Fibroblast of lung (primary cell): ENCODE data around the gene WRAP53. TPM values are rescaled to one million over a fixed set of nuclear protein-coding genes. Genes with fewer than 3 reads are reported as not detected.

ENCODE experiments used
- DNase-seq, 2 donors: peaks; one replicate each; pipeline versions ENCODE4 v3.0.0 to v3.0.0-alpha.2; 2010; ENCODE audit warnings: low read depth in 2 of 2
- H2AFZ ChIP-seq: 2 replicates; pipeline ENCODE4 v1.5.1; 2012; ENCODE audit warnings: low read length, control low read depth, inconsistent platforms
- H3K27ac ChIP-seq: 2 replicates; pipeline ENCODE4 v1.5.1; 2011; ENCODE audit warnings: low read length, control low read depth; ENCODE audit not compliant: insufficient read depth
- H3K27me3 ChIP-seq: 2 replicates; pipeline ENCODE4 v1.5.1; 2011; ENCODE audit warnings: mild to moderate bottlenecking, low read length; ENCODE audit not compliant: control insufficient read depth, insufficient read depth
- H3K36me3 ChIP-seq: 2 replicates; pipeline ENCODE4 v1.5.1; 2011; ENCODE audit warnings: low read length; ENCODE audit not compliant: control insufficient read depth, insufficient read depth
- H3K4me1 ChIP-seq: 2 replicates; pipeline ENCODE4 v1.5.1; 2011; ENCODE audit warnings: low read length; ENCODE audit not compliant: control insufficient read depth, insufficient read depth; ENCODE audit errors: extremely low read depth
- H3K4me2 ChIP-seq: 2 replicates; pipeline ENCODE4 v1.5.1; 2011; ENCODE audit warnings: low read length, control low read depth; ENCODE audit not compliant: insufficient read depth; ENCODE audit errors: extremely low read depth
- H3K4me3 ChIP-seq, 4 experiments: fragments of 200-600 bp in 1 of 4; sonication (generic) in 1 of 4; replicated peaks in 1 of 4; 2 replicates each; pipeline ENCODE4 v1.5.1; 2011 to 2016; ENCODE audit warnings: low read length in 4 of 4, low read depth in 3 of 4, mild to moderate bottlenecking in 3 of 4, control low read depth in 2 of 4, inconsistent platforms in 1 of 4, mixed read lengths in 1 of 4; ENCODE audit not compliant: insufficient read depth in 1 of 4; ENCODE audit errors: control extremely low read depth in 1 of 4
- H3K79me2 ChIP-seq: 2 replicates; pipeline ENCODE4 v1.5.1; 2012; ENCODE audit warnings: mild to moderate bottlenecking, low read length, inconsistent platforms; ENCODE audit not compliant: control insufficient read depth, insufficient read depth
- H3K9ac ChIP-seq: 2 replicates; pipeline ENCODE4 v1.5.1; 2011; ENCODE audit warnings: mild to moderate bottlenecking, low read length, control low read depth; ENCODE audit not compliant: insufficient read depth
- H3K9me3 ChIP-seq: 2 replicates; pipeline ENCODE4 v1.5.1; 2012; ENCODE audit warnings: low read depth, low read length; ENCODE audit not compliant: control insufficient read depth, insufficient read depth
- H4K20me1 ChIP-seq: 2 replicates; pipeline ENCODE4 v1.5.1; 2011; ENCODE audit warnings: low read length; ENCODE audit not compliant: control insufficient read depth, insufficient read depth; ENCODE audit errors: extremely low read depth
- EZH2 ChIP-seq: IDR thresholded peaks from 2 replicates; pipeline ENCODE4 v1.5.1; 2012; ENCODE audit warnings: low read length, control low read depth, mild to moderate bottlenecking; ENCODE audit errors: missing control alignments
- polyA plus RNA-seq, 2 donors: library from polyadenylated mRNA; depleted of rRNA in 1 of 2; stranded (reverse) in 1 of 2; unstranded in 1 of 2; fragments of >200 nt; gene quantifications; 2 replicates each; pipeline ENCODE4 v1.2.1, GENCODE V29; 2011 to 2012; ENCODE audit warnings: missing spikeins in 1 of 2
- total RNA-seq: library from RNA; depleted of rRNA; stranded (reverse); fragments of >200 nt; gene quantifications from 2 replicates; pipeline ENCODE4 v1.2.1, GENCODE V29; 2014
- TF ChIP-seq, protein P1 (sequence below), 2 donors: IDR thresholded peaks in 1 of 2; conservative IDR thresholded peaks in 1 of 2; 1 replicate in 1 of 2; 2 replicates in 1 of 2; pipeline ENCODE4 v1.5.1; 2011 to 2012; ENCODE audit warnings: low read length in 2 of 2, control low read depth in 1 of 2, inconsistent platforms in 1 of 2, low read depth in 1 of 2, mild to moderate bottlenecking in 1 of 2

The WRAP53 gene
- total and polyA plus RNA-seq, 2 donors (not counting 1 experiment from before 2014, with no cell fraction given) = 3.0 to 3.1 TPM

- peak; percentile 5 to 10 for DNase-seq
- Histone ChIP-seq H3K4me2 (no peak overlapping the region), H3K27me3 (peaks cover 18% of the 10 kb centered on the region)
These were observed 31.2 kb upstream of the WRAP53 start for GRCh38 chr17:7656958-7657609.

GRCh38 chr17:7667656-7668406 is 20.4 kb upstream of the WRAP53 start:
- H3K36me3 ChIP-seq = peaks cover 5% of the 10 kb centered on the region
- no peaks in the 10 kb centered on the region for H4K20me1 ChIP-seq
- DNase-seq = no peak

More at GRCh38 chr17:7656958-7657609, 31.2 kb upstream of the WRAP53 start:
- no peak overlapping the region for H3K4me3 ChIP-seq
- no peaks in the 10 kb centered on the region for H3K4me1 ChIP-seq
- H4K20me1 ChIP-seq = no peaks in the 10 kb centered on the region
- TF ChIP-seq, protein P1, sequence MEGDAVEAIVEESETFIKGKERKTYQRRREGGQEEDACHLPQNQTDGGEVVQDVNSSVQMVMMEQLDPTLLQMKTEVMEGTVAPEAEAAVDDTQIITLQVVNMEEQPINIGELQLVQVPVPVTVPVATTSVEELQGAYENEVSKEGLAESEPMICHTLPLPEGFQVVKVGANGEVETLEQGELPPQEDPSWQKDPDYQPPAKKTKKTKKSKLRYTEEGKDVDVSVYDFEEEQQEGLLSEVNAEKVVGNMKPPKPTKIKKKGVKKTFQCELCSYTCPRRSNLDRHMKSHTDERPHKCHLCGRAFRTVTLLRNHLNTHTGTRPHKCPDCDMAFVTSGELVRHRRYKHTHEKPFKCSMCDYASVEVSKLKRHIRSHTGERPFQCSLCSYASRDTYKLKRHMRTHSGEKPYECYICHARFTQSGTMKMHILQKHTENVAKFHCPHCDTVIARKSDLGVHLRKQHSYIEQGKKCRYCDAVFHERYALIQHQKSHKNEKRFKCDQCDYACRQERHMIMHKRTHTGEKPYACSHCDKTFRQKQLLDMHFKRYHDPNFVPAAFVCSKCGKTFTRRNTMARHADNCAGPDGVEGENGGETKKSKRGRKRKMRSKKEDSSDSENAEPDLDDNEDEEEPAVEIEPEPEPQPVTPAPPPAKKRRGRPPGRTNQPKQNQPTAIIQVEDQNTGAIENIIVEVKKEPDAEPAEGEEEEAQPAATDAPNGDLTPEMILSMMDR (conservative IDR thresholded peaks at IDR 0.05 in 1 of 2, IDR thresholded peaks at IDR 0.05 in 1 of 2; ENCODE audit: low read depth in 1 of 2, low read length in 2 of 2) = no peak
- TF ChIP-seq EZH2 = no peak
- H3K36me3 ChIP-seq = no peaks in the 10 kb centered on the region
- H3K79me2 ChIP-seq = no peaks in the 10 kb centered on the region
- no peak overlapping the region for H3K9ac ChIP-seq
- H3K27ac ChIP-seq = no peak overlapping the region
- H2AFZ ChIP-seq = no peak overlapping the region
- H3K9me3 ChIP-seq = no peaks in the 10 kb centered on the region

GRCh38 chr17:7668482-7668881 is 19.8 kb upstream of the WRAP53 start:
- H2AFZ ChIP-seq = no peak overlapping the region
- H4K20me1 ChIP-seq = no peaks in the 10 kb centered on the region
- TF ChIP-seq EZH2 = no peak
- TF ChIP-seq, protein P1 (conservative IDR thresholded peaks at IDR 0.05 in 1 of 2, IDR thresholded peaks at IDR 0.05 in 1 of 2; ENCODE audit: low read depth in 1 of 2, low read length in 2 of 2) = no peak
- DNase-seq = no peak
- H3K9me3 ChIP-seq = peaks cover under 1% of the 10 kb centered on the region
- H3K4me2 ChIP-seq = no peak overlapping the region
- H3K27ac ChIP-seq = no peak overlapping the region
- no peak overlapping the region for H3K4me3 ChIP-seq
- H3K79me2 ChIP-seq = no peaks in the 10 kb centered on the region
- no peaks in the 10 kb centered on the region for H3K27me3 ChIP-seq
- no peak overlapping the region for H3K9ac ChIP-seq
- no peaks in the 10 kb centered on the region for H3K4me1 ChIP-seq
- peaks cover 8% of the 10 kb centered on the region for H3K36me3 ChIP-seq

More at GRCh38 chr17:7667656-7668406, 20.4 kb upstream of the WRAP53 start:
- Histone ChIP-seq H3K4me2 (no peak overlapping the region), H3K4me3 (no peak overlapping the region), H3K9me3 (no peaks in the 10 kb centered on the region), H2AFZ (no peak overlapping the region), H3K27ac (no peak overlapping the region), H3K4me1 (no peaks in the 10 kb centered on the region), H3K27me3 (no peaks in the 10 kb centered on the region), H3K9ac (no peak overlapping the region), H3K79me2 (no peaks in the 10 kb centered on the region)
- TF ChIP-seq, protein P1 (conservative IDR thresholded peaks at IDR 0.05 in 1 of 2, IDR thresholded peaks at IDR 0.05 in 1 of 2; ENCODE audit: low read depth in 1 of 2, low read length in 2 of 2) = no peak
- TF ChIP-seq EZH2 = no peak
